PFSK-1 (cell line): Measurements from ENCODE around the gene NRP2.
A peak's percentile ranks its signal among the peaks of the same experiment; 100 is the strongest.

Experiments used
- FOXP2 ChIP-seq: optimal IDR thresholded peaks from 2 replicates; pipeline ENCODE3; 2011; ENCODE audit warnings: borderline replicate concordance, control low read depth, inconsistent platforms; ENCODE audit not compliant: insufficient read depth; ENCODE audit errors: extremely low read length, extremely low read depth
- POLR2AphosphoS5 ChIP-seq: IDR thresholded peaks from 2 replicates; pipeline ENCODE4 v1.6.1; 2012; ENCODE audit warnings: low read depth, mild to moderate bottlenecking, control low read depth, low read length, moderate library complexity
- REST ChIP-seq, 2 experiments: IDR thresholded peaks; 2 replicates each; pipeline versions ENCODE4 v1.6.1 to v1.8.0; 2011 to 2012; ENCODE audit warnings: low read depth in 2 of 2, low read length in 2 of 2, control low read depth in 1 of 2, inconsistent platforms in 1 of 2, mild to moderate bottlenecking in 1 of 2, moderate library complexity in 1 of 2; ENCODE audit not compliant: insufficient read depth in 1 of 2
- SIN3A ChIP-seq: IDR thresholded peaks from 2 replicates; pipeline ENCODE4 v1.6.1; 2012; ENCODE audit warnings: mild to moderate bottlenecking, low read length, moderate library complexity, borderline replicate concordance; ENCODE audit not compliant: insufficient read depth
- TAF1 ChIP-seq: IDR thresholded peaks from 2 replicates; pipeline ENCODE4 v1.6.1; 2012; ENCODE audit warnings: low read length, control low read depth, borderline replicate concordance; ENCODE audit not compliant: insufficient read depth

The NRP2 gene

GRCh38 chr2:205752924-205753323 is 70.6 kb downstream of the NRP2 start:
- TF ChIP-seq SIN3A, result no peak
- no peak for TF ChIP-seq REST (IDR thresholded peaks at IDR 0.05; ENCODE audit: insufficient read depth in 1 of 2, low read depth in 2 of 2, low read length in 2 of 2)
- TF ChIP-seq TAF1, result no peak
- TF ChIP-seq POLR2AphosphoS5, result no peak
- no peak for TF ChIP-seq FOXP2

GRCh38 chr2:205754285-205754923 is 72.1 kb downstream of the NRP2 start:
- TF ChIP-seq TAF1, result peak; percentile 4; the same call in 1 of the 2 replicates
- TF ChIP-seq POLR2AphosphoS5, result no peak

GRCh38 chr2:205754924-205755321 is 72.6 kb downstream of the NRP2 start:
- no peak for TF ChIP-seq FOXP2
- 0 out of 4 replicates have a peak, but pooled peaks of 1 of the 2 experiments have one; percentile 13 for TF ChIP-seq REST (IDR thresholded peaks at IDR 0.05; ENCODE audit: insufficient read depth in 1 of 2, low read depth in 2 of 2, low read length in 2 of 2)

- TF ChIP-seq TAF1 (no peak), FOXP2 (no peak), POLR2AphosphoS5 (no peak), SIN3A (no peak), REST (IDR thresholded peaks at IDR 0.05; ENCODE audit: insufficient read depth in 1 of 2, low read depth in 2 of 2, low read length in 2 of 2) (no peak)
These were observed 73.6 kb downstream of the NRP2 start for GRCh38 chr2:205755923-205756322.

- TF ChIP-seq SIN3A (no peak), TAF1 (no peak), REST (IDR thresholded peaks at IDR 0.05; ENCODE audit: insufficient read depth in 1 of 2, low read depth in 2 of 2, low read length in 2 of 2) (no peak), FOXP2 (no peak), POLR2AphosphoS5 (no peak)
These were observed 75.0 kb downstream of the NRP2 start for GRCh38 chr2:205757271-205757670.
